GM06990 (cell line): ENCODE data around the gene CABLES2.

Experiments
- DNase-seq: peaks from one replicate; pipeline ENCODE4 v3.0.0-alpha.2; 2011; ENCODE audit not compliant: insufficient read length; ENCODE audit errors: extremely low read depth
- H3K27me3 ChIP-seq: replicated peaks from 2 replicates; pipeline ENCODE4 v1.6.0; 2011; ENCODE audit warnings: low read length; ENCODE audit not compliant: control insufficient read depth, insufficient read depth
- H3K36me3 ChIP-seq: 2 replicates; pipeline ENCODE4 v1.5.1; 2011; ENCODE audit warnings: low read length; ENCODE audit not compliant: control insufficient read depth, insufficient read depth
- H3K4me3 ChIP-seq: replicated peaks from 2 replicates; pipeline ENCODE4 v1.5.1; 2011; ENCODE audit warnings: low read depth, mild to moderate bottlenecking, control low read depth, low read length
- TF ChIP-seq, protein P1 (sequence below): IDR thresholded peaks from 2 replicates; pipeline ENCODE4 v1.5.1; 2011; ENCODE audit warnings: low read length, control low read depth, mild to moderate bottlenecking, inconsistent platforms; ENCODE audit not compliant: insufficient read depth, poor library complexity, severe bottlenecking

CABLES2 gene

DNA sequence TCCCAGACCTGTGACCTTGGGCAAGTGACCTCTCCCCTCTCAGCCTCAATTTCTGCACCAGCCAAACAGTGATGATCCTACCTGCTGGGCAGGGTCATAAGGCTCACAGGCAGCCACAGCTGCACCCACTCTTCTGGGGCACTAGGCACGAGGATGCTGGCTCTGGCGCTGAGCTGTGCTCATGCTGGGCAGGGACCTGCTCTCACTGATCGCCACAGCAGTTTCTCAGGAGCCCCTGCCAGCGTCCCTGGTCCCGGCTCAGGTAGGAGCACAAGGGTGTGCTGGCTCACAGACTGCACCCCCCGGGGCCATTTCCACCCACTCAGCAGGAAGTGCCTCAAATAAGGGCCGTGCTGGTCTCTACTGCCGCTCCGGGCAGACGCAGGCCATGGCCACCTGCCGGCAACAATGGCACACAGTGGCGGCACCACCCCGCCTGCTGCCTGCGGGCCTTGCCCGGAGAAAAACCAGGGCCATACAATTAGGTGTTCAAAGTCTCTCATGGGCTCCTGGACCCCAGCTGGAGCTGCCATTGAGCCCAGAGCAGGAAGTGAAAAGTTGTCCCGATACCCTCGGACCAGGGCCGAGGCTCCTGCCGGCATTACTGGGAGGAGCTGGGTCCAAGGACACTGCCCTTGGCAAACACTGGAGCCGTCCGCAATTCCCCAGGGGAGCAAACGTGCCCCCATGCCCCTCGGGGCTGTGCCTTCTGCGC is 4.6 kb upstream of the CABLES2 start:
- H3K4me3 ChIP-seq: no peak overlapping the region
- TF ChIP-seq, protein P1, sequence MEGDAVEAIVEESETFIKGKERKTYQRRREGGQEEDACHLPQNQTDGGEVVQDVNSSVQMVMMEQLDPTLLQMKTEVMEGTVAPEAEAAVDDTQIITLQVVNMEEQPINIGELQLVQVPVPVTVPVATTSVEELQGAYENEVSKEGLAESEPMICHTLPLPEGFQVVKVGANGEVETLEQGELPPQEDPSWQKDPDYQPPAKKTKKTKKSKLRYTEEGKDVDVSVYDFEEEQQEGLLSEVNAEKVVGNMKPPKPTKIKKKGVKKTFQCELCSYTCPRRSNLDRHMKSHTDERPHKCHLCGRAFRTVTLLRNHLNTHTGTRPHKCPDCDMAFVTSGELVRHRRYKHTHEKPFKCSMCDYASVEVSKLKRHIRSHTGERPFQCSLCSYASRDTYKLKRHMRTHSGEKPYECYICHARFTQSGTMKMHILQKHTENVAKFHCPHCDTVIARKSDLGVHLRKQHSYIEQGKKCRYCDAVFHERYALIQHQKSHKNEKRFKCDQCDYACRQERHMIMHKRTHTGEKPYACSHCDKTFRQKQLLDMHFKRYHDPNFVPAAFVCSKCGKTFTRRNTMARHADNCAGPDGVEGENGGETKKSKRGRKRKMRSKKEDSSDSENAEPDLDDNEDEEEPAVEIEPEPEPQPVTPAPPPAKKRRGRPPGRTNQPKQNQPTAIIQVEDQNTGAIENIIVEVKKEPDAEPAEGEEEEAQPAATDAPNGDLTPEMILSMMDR: no peak
- H3K36me3 ChIP-seq: no peaks in the 10 kb centered on the region
- no peak for DNase-seq
- H3K27me3 ChIP-seq: no peaks in the 10 kb centered on the region

GRCh38 chr20:62410746-62411478 is 3.8 kb upstream of the CABLES2 start:
- H3K27me3 ChIP-seq: no peaks in the 10 kb centered on the region
- H3K36me3 ChIP-seq: no peaks in the 10 kb centered on the region
- DNase-seq: no peak
- TF ChIP-seq, protein P1: no peak
- no peak overlapping the region for H3K4me3 ChIP-seq

DNA sequence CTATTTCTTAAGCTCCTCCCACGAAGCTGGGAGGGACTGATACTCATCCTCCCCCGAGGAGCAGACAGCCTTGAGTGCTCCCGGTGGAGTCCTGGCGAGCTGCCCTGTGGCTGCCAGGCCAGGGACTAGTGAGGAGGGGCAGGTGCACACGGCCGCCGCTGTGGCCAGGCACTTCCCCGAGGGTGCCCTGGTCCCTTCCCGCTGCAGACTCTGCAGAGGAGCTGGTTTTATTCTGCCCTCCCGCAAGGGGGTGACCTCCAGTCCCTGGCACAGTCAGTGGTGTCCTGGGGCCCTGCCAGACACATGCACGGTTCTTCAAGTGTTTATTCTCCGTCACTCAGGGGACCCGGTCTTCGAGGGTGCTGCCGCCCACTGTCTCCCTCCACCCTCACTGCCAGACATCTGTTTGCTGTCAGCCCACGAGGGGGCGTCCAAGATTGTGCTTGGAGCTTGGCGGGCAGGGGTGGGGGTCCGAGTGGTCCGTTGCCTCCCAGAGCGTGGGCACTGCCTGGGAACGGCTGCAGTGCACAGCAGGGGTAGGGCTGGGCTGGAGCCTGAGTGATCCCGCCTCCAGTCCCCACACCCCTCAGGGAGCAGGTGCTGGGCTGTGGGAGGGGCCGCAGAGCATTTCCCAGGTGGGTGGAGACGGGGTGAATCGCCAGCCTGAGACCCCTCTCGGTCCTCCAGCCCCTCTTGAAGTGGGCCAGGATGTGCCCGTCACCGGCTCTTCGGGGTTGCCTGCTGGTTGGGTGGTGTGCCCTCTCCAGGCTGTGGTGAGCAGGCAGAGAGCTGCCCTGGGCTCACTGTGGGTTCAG is 3.1 kb upstream of the CABLES2 start:
- TF ChIP-seq, protein P1: peak; percentile 75
- no peak for DNase-seq
- H3K4me3 ChIP-seq: no peak overlapping the region
- no peaks in the 10 kb centered on the region for H3K27me3 ChIP-seq
- H3K36me3 ChIP-seq: no peaks in the 10 kb centered on the region

DNA sequence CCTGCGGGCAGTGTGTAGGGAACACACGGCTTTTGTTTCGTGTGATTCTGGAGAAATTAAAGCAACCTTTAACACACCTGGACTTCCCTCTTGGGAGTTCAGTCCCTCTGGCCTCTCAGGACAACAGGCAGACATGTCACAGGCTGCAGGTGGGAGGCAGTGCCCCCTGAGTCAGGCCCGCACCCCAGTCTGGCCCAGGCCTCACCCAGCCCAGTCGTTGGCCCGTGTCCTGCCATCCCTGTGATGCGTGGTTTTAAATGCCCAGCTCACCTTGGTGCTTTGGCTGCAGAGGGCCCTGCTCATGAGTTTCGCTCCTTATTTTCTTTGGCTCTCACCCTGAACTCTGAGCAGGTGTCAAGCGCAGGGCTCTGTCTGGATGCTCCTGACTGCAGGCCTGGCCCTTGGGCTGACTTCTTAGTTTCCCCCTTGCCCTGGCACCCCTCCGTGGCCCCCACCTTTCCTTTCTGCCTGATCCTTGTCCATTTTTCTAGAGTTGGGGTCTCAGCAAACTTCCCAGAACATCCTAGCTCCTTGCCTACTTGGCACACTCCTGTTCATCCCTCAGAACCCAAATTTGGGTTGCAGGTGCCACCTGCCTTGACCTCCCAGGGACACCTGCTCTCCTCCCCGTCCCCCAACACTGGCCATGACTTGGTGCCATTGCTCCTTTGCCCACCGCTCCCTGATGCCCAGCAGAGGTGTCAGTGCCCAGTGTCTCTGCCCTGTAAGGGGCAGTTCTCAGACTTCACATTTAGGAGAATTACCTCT is 2.2 kb upstream of the CABLES2 start:
- TF ChIP-seq, protein P1: no peak
- no peaks in the 10 kb centered on the region for H3K27me3 ChIP-seq
- no peaks in the 10 kb centered on the region for H3K36me3 ChIP-seq
- H3K4me3 ChIP-seq: no peak overlapping the region
- no peak for DNase-seq

- Histone ChIP-seq H3K36me3 (no peaks in the 10 kb centered on the region; the same call in 1 of the 2 replicates), H3K4me3 (no peak overlapping the region), H3K27me3 (no peaks in the 10 kb centered on the region)
- TF ChIP-seq, protein P1: no peak
- no peak for DNase-seq
Measured at GRCh38 chr20:62408640-62409039, 1.6 kb upstream of the CABLES2 start.
